Measurements from ENCODE around the gene CENPF.

The CENPF gene

DNA sequence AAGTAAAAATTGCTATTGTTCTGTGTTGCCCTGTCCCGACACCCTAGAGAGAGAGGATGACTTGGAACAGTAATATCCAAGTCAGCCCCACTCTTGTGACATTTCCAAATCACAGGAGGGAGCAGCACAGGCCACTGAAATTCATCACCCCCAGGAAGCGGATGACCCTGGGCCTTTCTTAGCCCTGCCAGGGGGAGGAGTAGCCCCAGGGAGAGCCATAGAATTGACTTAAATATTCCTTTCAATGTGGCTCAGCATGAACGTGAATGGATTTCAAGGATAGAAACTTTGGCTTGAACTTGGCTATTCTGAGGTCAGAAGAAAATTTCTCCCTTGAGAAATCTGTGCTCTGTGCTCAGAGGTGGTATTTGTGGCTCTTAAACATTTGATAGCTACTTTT, 80.6 kb downstream of the CENPF start:
- Histone ChIP-seq H3K9ac (ENCODE audit: low read length) (no peak overlapping the region), H3K9me3 (ENCODE audit: low read length) (no peaks in the 10 kb centered on the region), H3K4me2 (ENCODE audit: low read length) (no peak overlapping the region), H3K4me3 (ENCODE audit: low read depth, low read length, poor library complexity, severe bottlenecking) (no peak overlapping the region), H2AFZ (ENCODE audit: low read length) (no peak overlapping the region), H3K79me2 (ENCODE audit: insufficient read depth, low read length) (no peaks in the 10 kb centered on the region), H3F3A (ENCODE audit: insufficient read depth, low read length) (no peaks in the 10 kb centered on the region), H3K36me3 (ENCODE audit: insufficient read depth, low read length) (no peaks in the 10 kb centered on the region), H3K27ac (ENCODE audit: low read depth, low read length, poor library complexity, severe bottlenecking) (no peak overlapping the region), H3K4me1 (ENCODE audit: insufficient read depth, low read length, severe bottlenecking) (no peaks in the 10 kb centered on the region), H3K9me2 (ENCODE audit: low read depth, low read length) (no peaks in the 10 kb centered on the region), H3K27me3 (ENCODE audit: insufficient read depth, low read length) (no peaks in the 10 kb centered on the region), H4K20me1 (ENCODE audit: insufficient read depth, low read length) (no peaks in the 10 kb centered on the region)
- no peak for TF ChIP-seq EZH2 (IDR thresholded peaks at IDR 0.05; ENCODE audit: borderline replicate concordance, low read length)
- no peak for TF ChIP-seq CTCF (IDR thresholded peaks at IDR 0.05; ENCODE audit: low read length)

- H3K27me3 ChIP-seq (ENCODE audit: insufficient read depth, low read length): no peaks in the 10 kb centered on the region
- no peaks in the 10 kb centered on the region for H3K36me3 ChIP-seq (ENCODE audit: insufficient read depth, low read length)
- no peak overlapping the region for H3K9ac ChIP-seq (ENCODE audit: low read length)
Measured at GRCh38 chr1:214685906-214686305, 82.9 kb downstream of the CENPF start.

GRCh38 chr1:214686497-214686896, 83.5 kb downstream of the CENPF start:
- Histone ChIP-seq H3K36me3 (ENCODE audit: insufficient read depth, low read length) (no peaks in the 10 kb centered on the region), H3K4me1 (ENCODE audit: insufficient read depth, low read length, severe bottlenecking) (no peaks in the 10 kb centered on the region), H3K9me3 (ENCODE audit: low read length) (no peaks in the 10 kb centered on the region), H3K4me3 (ENCODE audit: low read depth, low read length, poor library complexity, severe bottlenecking) (no peak overlapping the region), H3K9ac (ENCODE audit: low read length) (no peak overlapping the region), H3K4me2 (ENCODE audit: low read length) (no peak overlapping the region), H3F3A (ENCODE audit: insufficient read depth, low read length) (no peaks in the 10 kb centered on the region), H4K20me1 (ENCODE audit: insufficient read depth, low read length) (no peaks in the 10 kb centered on the region), H3K79me2 (ENCODE audit: insufficient read depth, low read length) (no peaks in the 10 kb centered on the region), H3K9me2 (ENCODE audit: low read depth, low read length) (no peaks in the 10 kb centered on the region), H3K27ac (ENCODE audit: low read depth, low read length, poor library complexity, severe bottlenecking) (no peak overlapping the region), H2AFZ (ENCODE audit: low read length) (no peak overlapping the region), H3K27me3 (ENCODE audit: insufficient read depth, low read length) (no peaks in the 10 kb centered on the region)
- TF ChIP-seq EZH2 (IDR thresholded peaks at IDR 0.05; ENCODE audit: borderline replicate concordance, low read length) (no peak), CTCF (IDR thresholded peaks at IDR 0.05; ENCODE audit: low read length) (no peak)

More at GRCh38 chr1:214685906-214686305, 82.9 kb downstream of the CENPF start:
- Histone ChIP-seq H3K9me3 (ENCODE audit: low read length) (no peaks in the 10 kb centered on the region), H3K27ac (ENCODE audit: low read depth, low read length, poor library complexity, severe bottlenecking) (no peak overlapping the region), H3K4me2 (ENCODE audit: low read length) (no peak overlapping the region), H3F3A (ENCODE audit: insufficient read depth, low read length) (no peaks in the 10 kb centered on the region), H2AFZ (ENCODE audit: low read length) (no peak overlapping the region), H4K20me1 (ENCODE audit: insufficient read depth, low read length) (no peaks in the 10 kb centered on the region), H3K4me3 (ENCODE audit: low read depth, low read length, poor library complexity, severe bottlenecking) (no peak overlapping the region), H3K79me2 (ENCODE audit: insufficient read depth, low read length) (no peaks in the 10 kb centered on the region), H3K4me1 (ENCODE audit: insufficient read depth, low read length, severe bottlenecking) (no peaks in the 10 kb centered on the region), H3K9me2 (ENCODE audit: low read depth, low read length) (no peaks in the 10 kb centered on the region)
- TF ChIP-seq CTCF (IDR thresholded peaks at IDR 0.05; ENCODE audit: low read length) (no peak), EZH2 (IDR thresholded peaks at IDR 0.05; ENCODE audit: borderline replicate concordance, low read length) (no peak)

Measured in OCI-LY1 (cell line).